ENCODE results near the gene NADSYN1.

The NADSYN1 gene

DNA sequence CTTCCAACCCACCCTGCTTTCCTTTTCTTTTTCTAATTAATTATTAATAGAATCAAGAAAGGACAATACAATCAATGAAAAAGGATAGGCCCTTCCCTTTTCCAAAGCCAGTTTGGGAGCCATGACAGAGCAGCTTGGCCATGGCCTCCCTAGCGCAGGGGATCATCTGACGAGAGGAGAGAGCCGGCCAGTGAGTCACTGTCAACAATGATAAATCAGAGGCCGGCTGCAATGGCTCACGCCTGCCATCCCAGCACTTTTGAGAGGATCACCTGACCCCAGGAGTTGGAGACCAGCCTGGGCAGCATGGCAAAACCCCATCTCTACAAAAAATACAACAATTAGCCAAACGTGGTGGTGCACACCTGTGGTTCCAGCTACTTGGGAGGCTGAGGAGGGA lies 46.5 kb downstream of the NADSYN1 start:
- Histone ChIP-seq H3K4me1 (ENCODE audit: control insufficient read depth in 1 of 2, insufficient read depth in 2 of 2, low read length in 2 of 2) (no peaks in the 10 kb centered on the region), H3K9me3 (ENCODE audit: control insufficient read depth in 1 of 2, low read length in 2 of 2) (no peaks in the 10 kb centered on the region), H3K27me3 (ENCODE audit: low read depth, low read length) (no peaks in the 10 kb centered on the region), H3K4me3 (ENCODE audit: low read depth in 1 of 2, low read length in 2 of 2) (no peak overlapping the region), H3K27ac (ENCODE audit: low read length) (no peak overlapping the region), H3K36me3 (ENCODE audit: control insufficient read depth in 1 of 2, insufficient read depth in 2 of 2, low read length in 2 of 2) (peaks cover 56 to 84% of the 10 kb centered on the region in 2 donors)

DNA sequence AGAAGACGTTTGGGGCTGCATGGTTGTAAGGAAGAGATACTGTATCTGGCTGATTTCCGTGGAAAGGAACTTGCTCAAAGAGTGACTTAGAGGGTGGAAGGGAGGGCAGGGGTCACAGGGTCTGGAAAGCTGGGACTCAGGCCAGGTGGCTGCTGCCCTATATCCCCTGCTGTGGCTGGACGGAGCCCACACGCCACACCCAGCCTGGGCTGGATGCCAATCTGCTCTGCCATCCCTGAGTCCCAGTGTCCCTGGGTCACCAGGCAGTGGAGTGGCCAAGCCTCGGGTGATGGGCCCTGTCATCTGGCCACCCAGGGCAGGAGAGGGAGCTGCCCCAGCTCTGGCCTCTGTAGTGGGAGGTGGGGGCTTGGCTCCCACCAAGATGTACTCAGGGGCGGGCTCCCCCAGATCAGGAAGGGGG lies 47.6 kb downstream of the NADSYN1 start:
- Histone ChIP-seq H3K36me3 (ENCODE audit: control insufficient read depth in 1 of 2, insufficient read depth in 2 of 2, low read length in 2 of 2) (peaks cover 49 to 79% of the 10 kb centered on the region in 2 donors), H3K9me3 (ENCODE audit: control insufficient read depth in 1 of 2, low read length in 2 of 2) (no peaks in the 10 kb centered on the region), H3K4me1 (ENCODE audit: control insufficient read depth in 1 of 2, insufficient read depth in 2 of 2, low read length in 2 of 2) (no peaks in the 10 kb centered on the region), H3K27me3 (ENCODE audit: low read depth, low read length) (no peaks in the 10 kb centered on the region), H3K4me3 (ENCODE audit: low read depth in 1 of 2, low read length in 2 of 2) (no peak overlapping the region), H3K27ac (ENCODE audit: low read length) (no peak overlapping the region)

DNA sequence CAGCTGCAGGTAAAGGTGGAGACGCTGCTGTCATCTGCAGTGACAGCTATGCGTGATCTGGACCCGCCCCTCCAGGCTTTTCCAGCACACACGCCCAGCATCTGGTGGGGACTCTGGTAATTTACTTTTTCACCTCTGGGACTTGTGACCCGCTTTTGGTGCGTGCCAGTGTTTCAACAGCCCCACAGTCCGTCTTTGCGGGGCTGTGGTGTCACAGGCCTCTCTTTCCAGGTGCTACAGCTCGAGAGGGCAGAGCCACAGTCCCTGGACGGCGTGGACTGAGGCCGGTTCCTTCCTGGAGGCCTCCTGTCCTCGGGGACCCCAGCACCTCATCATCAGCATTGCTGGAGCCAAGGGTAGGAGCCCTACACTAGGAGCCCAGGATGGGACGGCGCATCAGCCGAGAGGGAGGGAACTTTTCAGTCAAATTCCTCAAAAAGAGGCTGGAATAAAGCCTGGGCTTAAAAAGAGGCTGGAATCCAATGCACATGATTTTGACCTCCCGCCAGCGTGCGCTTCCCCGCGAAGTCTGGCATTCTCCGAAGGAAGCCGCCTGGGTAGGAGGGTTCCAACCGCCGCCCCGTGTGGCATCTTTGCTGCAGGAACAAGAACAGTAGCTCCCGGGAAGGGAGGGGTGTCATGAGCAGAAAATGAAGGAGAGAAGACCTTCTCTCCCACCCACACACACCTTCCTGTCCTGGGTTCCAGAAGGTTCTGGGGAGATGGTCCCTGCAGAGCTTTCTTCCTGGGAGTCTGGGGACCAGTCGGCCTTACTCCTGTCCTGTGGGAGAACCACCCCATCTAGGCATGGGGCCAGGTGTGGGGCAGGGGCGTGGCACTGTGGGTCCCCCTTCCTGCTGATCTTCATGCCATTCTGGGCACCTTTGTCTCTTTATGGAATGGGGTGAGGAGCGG lies 48.3 kb downstream of the NADSYN1 start:
- Histone ChIP-seq H3K36me3 (ENCODE audit: control insufficient read depth in 1 of 2, insufficient read depth in 2 of 2, low read length in 2 of 2) (peaks cover 41 to 79% of the 10 kb centered on the region in 2 donors), H3K27me3 (ENCODE audit: low read depth, low read length) (no peaks in the 10 kb centered on the region), H3K4me1 (ENCODE audit: control insufficient read depth in 1 of 2, insufficient read depth in 2 of 2, low read length in 2 of 2) (no peaks in the 10 kb centered on the region), H3K4me3 (ENCODE audit: low read depth in 1 of 2, low read length in 2 of 2) (no peak overlapping the region), H3K9me3 (ENCODE audit: control insufficient read depth in 1 of 2, low read length in 2 of 2) (no peaks in the 10 kb centered on the region), H3K27ac (ENCODE audit: low read length) (no peak overlapping the region)

DNA sequence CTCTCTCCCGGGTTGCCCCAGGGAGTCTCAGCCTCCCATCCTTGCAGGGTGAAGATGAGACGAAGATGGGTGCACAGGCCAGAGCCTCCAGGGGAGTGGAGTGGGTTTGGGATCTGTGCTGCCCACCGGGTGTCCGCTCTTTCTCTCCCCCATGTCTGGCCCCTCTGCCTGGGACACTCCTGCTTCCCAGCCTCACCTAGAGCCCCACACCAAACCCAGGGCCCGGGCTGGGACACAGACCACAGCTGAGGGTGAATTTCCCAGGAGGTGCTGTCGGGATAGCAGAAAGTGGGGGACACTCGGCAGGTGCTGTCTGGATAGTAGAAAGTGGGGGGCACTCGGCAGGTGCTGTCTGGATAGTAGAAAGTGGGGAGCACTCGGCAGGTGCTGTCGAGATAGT lies 49.0 kb downstream of the NADSYN1 start:
- Histone ChIP-seq H3K4me1 (ENCODE audit: control insufficient read depth in 1 of 2, insufficient read depth in 2 of 2, low read length in 2 of 2) (no peaks in the 10 kb centered on the region), H3K36me3 (ENCODE audit: control insufficient read depth in 1 of 2, insufficient read depth in 2 of 2, low read length in 2 of 2) (peaks cover 38 to 78% of the 10 kb centered on the region in 2 donors), H3K27me3 (ENCODE audit: low read depth, low read length) (no peaks in the 10 kb centered on the region), H3K9me3 (ENCODE audit: control insufficient read depth in 1 of 2, low read length in 2 of 2) (no peaks in the 10 kb centered on the region), H3K27ac (ENCODE audit: low read length) (no peak overlapping the region), H3K4me3 (ENCODE audit: low read depth in 1 of 2, low read length in 2 of 2) (no peak overlapping the region)

DNA sequence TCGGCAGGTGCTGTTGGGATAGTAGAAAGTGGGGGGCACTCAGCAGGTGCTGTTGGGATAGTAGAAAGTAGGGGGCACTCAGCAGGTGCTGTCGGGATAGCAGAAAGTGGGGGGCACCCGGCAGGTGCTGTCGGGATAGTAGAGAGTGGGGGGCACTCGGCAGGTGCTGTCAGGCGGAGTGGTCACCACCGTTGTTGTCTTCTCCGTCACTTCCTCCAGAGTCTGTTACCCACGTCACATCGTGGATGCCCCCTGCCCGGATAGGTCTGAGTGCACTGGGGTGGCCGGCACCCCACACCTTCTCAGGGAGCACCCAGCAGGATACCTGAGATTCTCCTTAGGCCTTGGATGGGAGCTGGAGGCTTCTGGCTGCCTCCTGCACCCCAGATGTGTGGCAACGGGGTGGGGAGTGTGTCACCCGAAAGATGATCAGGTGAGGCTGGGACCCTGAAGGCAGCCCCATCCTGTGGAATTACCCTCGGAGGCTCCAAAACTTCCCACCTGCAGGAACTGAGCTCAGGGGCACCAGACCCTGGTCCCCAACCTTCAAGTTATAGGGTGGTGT lies 50.0 kb downstream of the NADSYN1 start:
- H3K27me3 ChIP-seq (ENCODE audit: low read depth, low read length), result no peaks in the 10 kb centered on the region
- no peak overlapping the region for H3K4me3 ChIP-seq (ENCODE audit: low read depth in 1 of 2, low read length in 2 of 2)
- H3K36me3 ChIP-seq (ENCODE audit: control insufficient read depth in 1 of 2, insufficient read depth in 2 of 2, low read length in 2 of 2), result peaks cover 29 to 71% of the 10 kb centered on the region in 2 donors
- no peak overlapping the region for H3K27ac ChIP-seq (ENCODE audit: low read length)
- peaks cover 0 to 3% of the 10 kb centered on the region in 2 donors for H3K9me3 ChIP-seq (ENCODE audit: control insufficient read depth in 1 of 2, low read length in 2 of 2)
- H3K4me1 ChIP-seq (ENCODE audit: control insufficient read depth in 1 of 2, insufficient read depth in 2 of 2, low read length in 2 of 2), result no peaks in the 10 kb centered on the region

DNA sequence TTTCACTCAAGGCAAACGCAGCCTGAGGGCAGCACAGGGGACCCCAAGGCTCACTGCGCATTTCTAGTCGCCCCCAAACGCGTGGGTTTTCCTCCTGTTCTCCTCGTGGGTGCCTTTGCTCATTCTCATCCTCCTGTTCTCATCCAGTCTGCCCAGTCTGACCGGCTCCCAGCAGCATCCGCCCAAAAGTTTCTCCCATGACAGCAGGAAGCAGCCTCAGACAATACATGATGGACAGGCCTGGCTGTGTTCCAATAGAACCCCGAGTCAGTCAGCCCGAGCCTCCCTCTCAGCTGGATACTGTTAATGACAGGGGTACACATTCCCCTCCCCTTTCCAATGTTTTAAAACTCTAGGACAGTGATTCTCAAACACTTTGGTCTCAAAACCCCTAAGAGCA lies 51.5 kb downstream of the NADSYN1 start:
- H3K9me3 ChIP-seq (ENCODE audit: control insufficient read depth in 1 of 2, low read length in 2 of 2), result peaks cover 0 to 12% of the 10 kb centered on the region in 2 donors
- no peak overlapping the region for H3K27ac ChIP-seq (ENCODE audit: low read length)
- H3K4me1 ChIP-seq (ENCODE audit: control insufficient read depth in 1 of 2, insufficient read depth in 2 of 2, low read length in 2 of 2), result no peaks in the 10 kb centered on the region
- peaks cover 17 to 55% of the 10 kb centered on the region in 2 donors for H3K36me3 ChIP-seq (ENCODE audit: control insufficient read depth in 1 of 2, insufficient read depth in 2 of 2, low read length in 2 of 2)
- no peak overlapping the region for H3K4me3 ChIP-seq (ENCODE audit: low read depth in 1 of 2, low read length in 2 of 2)
- no peaks in the 10 kb centered on the region for H3K27me3 ChIP-seq (ENCODE audit: low read depth, low read length)

DNA sequence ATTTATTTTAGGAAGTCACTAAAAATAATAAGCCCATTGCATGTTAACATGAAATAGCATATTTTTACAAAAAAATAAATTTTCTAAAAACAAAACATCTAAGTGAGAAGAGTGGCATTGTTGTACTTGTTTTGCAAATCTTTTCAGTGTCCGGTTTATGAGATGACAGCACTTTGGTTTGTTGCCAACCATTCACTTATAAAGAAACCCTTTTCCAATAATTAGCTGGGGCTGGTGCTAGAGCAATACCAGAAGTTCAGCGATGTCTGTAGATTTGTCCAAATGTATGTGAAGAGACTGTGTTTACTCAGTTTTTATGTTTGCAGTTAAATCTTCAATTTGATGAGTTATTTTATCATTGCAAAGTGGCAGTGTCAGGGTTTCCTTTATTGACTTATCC lies 52.0 kb downstream of the NADSYN1 start:
- Histone ChIP-seq H3K36me3 (ENCODE audit: control insufficient read depth in 1 of 2, insufficient read depth in 2 of 2, low read length in 2 of 2) (peaks cover 15 to 50% of the 10 kb centered on the region in 2 donors), H3K27me3 (ENCODE audit: low read depth, low read length) (no peaks in the 10 kb centered on the region), H3K27ac (ENCODE audit: low read length) (no peak overlapping the region), H3K9me3 (ENCODE audit: control insufficient read depth in 1 of 2, low read length in 2 of 2) (peaks cover 0 to 12% of the 10 kb centered on the region in 2 donors), H3K4me3 (ENCODE audit: low read depth in 1 of 2, low read length in 2 of 2) (no peak overlapping the region), H3K4me1 (ENCODE audit: control insufficient read depth in 1 of 2, insufficient read depth in 2 of 2, low read length in 2 of 2) (no peaks in the 10 kb centered on the region)

DNA sequence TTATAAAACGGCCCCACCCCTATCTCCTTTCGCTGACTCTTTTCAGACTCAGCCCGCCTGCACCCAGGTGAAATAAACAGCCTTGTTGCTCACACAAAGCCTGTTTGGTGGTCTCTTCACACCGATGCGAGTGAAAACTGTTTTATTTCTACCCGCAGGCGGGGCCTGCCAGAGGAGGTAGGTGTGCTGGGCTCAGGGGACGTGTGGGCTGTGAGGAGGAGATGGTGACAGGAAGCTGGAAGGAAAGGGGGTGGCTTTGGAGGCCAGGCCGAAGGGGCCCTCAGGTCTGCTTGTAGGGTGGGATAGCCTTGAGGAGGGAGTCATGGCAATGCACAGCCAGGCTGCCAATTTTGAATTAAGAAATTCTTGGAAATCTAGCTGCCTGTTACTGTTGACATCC lies 52.8 kb downstream of the NADSYN1 start:
- H3K4me1 ChIP-seq (ENCODE audit: control insufficient read depth in 1 of 2, insufficient read depth in 2 of 2, low read length in 2 of 2), result no peaks in the 10 kb centered on the region
- no peak overlapping the region for H3K4me3 ChIP-seq (ENCODE audit: low read depth in 1 of 2, low read length in 2 of 2)
- H3K36me3 ChIP-seq (ENCODE audit: control insufficient read depth in 1 of 2, insufficient read depth in 2 of 2, low read length in 2 of 2), result peaks cover 11 to 42% of the 10 kb centered on the region in 2 donors
- no peaks in the 10 kb centered on the region for H3K27me3 ChIP-seq (ENCODE audit: low read depth, low read length)
- H3K9me3 ChIP-seq (ENCODE audit: control insufficient read depth in 1 of 2, low read length in 2 of 2), result peaks cover 4 to 19% of the 10 kb centered on the region in 2 donors
- H3K27ac ChIP-seq (ENCODE audit: low read length), result no peak overlapping the region

DNA sequence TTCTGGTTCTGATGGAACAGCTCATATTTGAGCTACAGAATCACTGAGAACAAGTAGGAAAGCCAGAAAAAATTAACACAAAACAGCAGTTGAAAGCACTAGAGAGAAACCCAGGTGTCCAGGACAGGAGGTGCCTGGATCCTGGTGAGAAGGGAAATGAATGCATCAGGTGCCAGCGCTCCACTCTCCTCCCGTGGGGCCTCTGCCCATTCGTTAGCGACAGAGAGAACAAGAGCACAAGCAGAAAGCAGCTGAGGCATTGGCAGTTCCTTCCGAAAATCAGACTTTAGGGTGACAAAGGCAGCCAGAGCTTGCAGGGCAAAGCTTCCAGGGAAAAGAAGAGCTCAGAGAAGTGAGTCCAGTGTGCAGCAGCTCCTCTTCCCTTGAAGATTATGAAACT lies 54.1 kb downstream of the NADSYN1 start:
- peaks cover 6 to 29% of the 10 kb centered on the region in 2 donors for H3K36me3 ChIP-seq (ENCODE audit: control insufficient read depth in 1 of 2, insufficient read depth in 2 of 2, low read length in 2 of 2)
- H3K4me3 ChIP-seq (ENCODE audit: low read depth in 1 of 2, low read length in 2 of 2), result no peak overlapping the region
- no peaks in the 10 kb centered on the region for H3K27me3 ChIP-seq (ENCODE audit: low read depth, low read length)
- no peak overlapping the region for H3K27ac ChIP-seq (ENCODE audit: low read length)
- no peaks in the 10 kb centered on the region for H3K4me1 ChIP-seq (ENCODE audit: control insufficient read depth in 1 of 2, insufficient read depth in 2 of 2, low read length in 2 of 2)
- H3K9me3 ChIP-seq (ENCODE audit: control insufficient read depth in 1 of 2, low read length in 2 of 2), result peaks cover 5 to 19% of the 10 kb centered on the region in 2 donors

DNA sequence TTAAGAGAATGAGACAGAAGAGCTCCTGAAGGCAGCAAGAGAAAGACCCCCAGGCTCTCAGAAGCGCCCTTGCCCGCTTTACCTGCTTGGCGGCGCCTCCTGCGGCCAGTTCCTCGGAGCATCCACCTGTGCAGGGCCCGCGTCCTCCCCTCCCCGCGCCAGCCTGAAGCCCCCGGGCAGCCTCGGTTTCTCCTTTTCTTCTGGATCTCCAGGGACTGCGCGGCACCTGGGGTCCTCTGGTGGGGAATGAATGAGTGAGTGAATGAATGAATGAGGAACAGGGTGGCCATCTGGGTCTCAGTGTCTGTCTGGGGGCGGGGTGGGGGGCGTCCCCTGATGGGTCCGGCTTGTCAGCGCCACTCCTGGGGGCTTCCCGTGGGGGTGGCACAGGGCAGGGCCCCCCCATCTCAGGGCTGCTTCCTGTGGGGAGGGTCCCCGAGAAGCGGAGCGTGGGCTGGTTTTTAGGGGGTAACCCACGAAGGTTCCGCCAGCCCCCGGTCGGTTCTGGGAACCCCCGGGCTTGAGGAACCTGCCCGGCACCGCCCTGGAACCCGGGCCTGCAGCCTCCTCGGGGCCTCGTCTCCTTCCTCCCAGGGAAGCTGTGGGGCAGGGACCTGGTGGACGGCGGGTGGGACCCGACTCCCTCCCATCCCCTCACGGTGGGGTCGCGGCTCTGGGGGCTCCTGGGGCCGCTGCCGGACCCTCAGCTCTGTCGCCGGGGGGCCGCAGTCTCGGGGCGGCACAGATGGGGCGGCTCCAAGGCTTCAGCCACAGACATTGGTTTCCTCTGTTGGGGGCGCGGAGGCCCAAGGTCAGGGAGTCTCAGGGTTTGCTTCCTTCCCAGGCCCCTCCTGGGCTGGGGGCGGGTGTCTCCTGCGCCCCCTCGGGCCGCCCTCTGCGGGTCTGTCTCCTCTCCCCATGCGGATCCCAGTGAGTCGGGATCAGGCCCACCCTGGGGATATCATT lies 65.8 kb downstream of the NADSYN1 start:
- Histone ChIP-seq H3K27me3 (ENCODE audit: low read depth, low read length) (no peaks in the 10 kb centered on the region), H3K36me3 (ENCODE audit: control insufficient read depth in 1 of 2, insufficient read depth in 2 of 2, low read length in 2 of 2) (no peaks in the 10 kb centered on the region), H3K4me3 (ENCODE audit: low read depth in 1 of 2, low read length in 2 of 2) (no peak overlapping the region), H3K4me1 (ENCODE audit: control insufficient read depth in 1 of 2, insufficient read depth in 2 of 2, low read length in 2 of 2) (no peaks in the 10 kb centered on the region), H3K9me3 (ENCODE audit: control insufficient read depth in 1 of 2, low read length in 2 of 2) (no peaks in the 10 kb centered on the region), H3K27ac (ENCODE audit: low read length) (no peak overlapping the region)

DNA sequence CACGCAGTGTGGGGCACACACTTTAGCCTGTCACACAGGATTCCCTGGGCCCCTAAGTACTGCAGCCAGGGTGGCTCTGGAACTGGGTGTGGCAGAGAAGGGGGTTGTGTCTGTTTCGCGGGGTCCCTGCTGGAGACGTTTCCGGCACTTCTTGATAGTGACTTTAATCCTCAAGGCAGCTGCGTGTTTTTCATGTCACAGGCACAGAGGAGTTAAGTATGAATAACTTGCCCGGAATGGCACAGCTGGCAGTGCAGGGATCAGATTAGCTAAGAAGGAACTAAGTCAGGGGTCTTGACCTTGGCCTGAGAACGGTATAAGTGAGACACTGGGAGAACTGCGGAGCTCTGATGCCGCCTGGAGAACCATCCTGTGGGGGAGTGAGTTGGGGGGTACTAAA lies 66.5 kb downstream of the NADSYN1 start:
- Histone ChIP-seq H3K36me3 (ENCODE audit: control insufficient read depth in 1 of 2, insufficient read depth in 2 of 2, low read length in 2 of 2) (no peaks in the 10 kb centered on the region), H3K4me3 (ENCODE audit: low read depth in 1 of 2, low read length in 2 of 2) (no peak overlapping the region), H3K9me3 (ENCODE audit: control insufficient read depth in 1 of 2, low read length in 2 of 2) (no peaks in the 10 kb centered on the region), H3K27ac (ENCODE audit: low read length) (no peak overlapping the region), H3K27me3 (ENCODE audit: low read depth, low read length) (no peaks in the 10 kb centered on the region), H3K4me1 (ENCODE audit: control insufficient read depth in 1 of 2, insufficient read depth in 2 of 2, low read length in 2 of 2) (no peaks in the 10 kb centered on the region)
